HG03469 (cell line): ENCODE measurements around the gene VOPP1.
A peak's percentile ranks its signal among the peaks of the same experiment; 100 is the strongest.
"Not testable (repeated sequence)": the region's sequence is repeated elsewhere in the genome, so short reads cannot be mapped to it uniquely, and the experiment has no call there.

Experiments used
- ATAC-seq: cut with Tn5 transposase; IDR thresholded peaks from one replicate; pipeline ENCODE4 v1.9.1; 2021; ENCODE audit warnings: mild to moderate bottlenecking, moderate library complexity, moderate number of reproducible peaks; ENCODE audit not compliant: unreplicated experiment

The VOPP1 gene, protein sequence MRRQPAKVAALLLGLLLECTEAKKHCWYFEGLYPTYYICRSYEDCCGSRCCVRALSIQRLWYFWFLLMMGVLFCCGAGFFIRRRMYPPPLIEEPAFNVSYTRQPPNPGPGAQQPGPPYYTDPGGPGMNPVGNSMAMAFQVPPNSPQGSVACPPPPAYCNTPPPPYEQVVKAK

DNA sequence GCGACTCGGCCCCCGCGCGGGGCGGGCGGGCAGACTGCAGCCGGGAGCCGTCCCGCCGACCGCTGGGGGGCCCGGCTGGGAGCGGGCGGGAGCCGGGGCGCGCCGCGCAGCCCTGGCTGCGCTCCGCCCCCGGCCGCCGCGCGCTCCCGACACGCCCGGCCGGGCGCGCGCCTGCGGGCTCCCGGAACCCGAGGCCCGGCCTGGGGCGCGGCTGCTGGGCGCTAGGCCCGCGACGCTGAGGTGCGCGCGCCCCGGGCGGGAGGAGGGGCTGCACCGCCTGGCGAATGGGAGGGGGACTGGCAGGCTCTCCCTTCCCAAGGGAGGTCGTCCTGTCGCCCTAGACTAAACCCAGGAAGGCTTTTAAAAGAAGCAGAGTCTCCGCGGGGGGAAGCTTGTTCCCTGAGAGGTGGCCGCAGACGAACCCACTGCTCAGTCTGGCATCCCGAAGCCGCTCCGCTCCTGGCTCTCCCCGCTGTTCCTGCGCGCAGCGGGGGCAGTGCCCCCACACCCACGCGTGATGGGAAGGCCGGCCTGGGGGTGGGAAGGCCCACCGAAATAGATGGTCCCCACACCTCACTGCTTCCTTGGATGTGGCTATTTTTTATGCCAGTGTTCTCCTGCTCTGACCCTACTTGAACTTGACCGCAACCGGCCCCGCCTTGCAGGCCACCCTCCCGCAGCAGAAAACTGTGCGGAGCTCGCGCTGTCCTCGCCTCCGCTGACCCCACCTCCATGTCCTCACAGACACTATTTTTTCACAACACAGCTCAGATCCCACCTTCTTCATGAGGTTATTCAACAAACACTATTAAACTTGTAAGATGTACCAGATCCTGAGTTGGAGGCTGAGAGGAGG is at the start of gene VOPP1:
VOPP1 (minus strand) TSS at position 125 of the 856 bp plus-strand sequence. CDS start 178 bp downstream, outside the sequence.
- ATAC-seq = peak; percentile 26

DNA sequence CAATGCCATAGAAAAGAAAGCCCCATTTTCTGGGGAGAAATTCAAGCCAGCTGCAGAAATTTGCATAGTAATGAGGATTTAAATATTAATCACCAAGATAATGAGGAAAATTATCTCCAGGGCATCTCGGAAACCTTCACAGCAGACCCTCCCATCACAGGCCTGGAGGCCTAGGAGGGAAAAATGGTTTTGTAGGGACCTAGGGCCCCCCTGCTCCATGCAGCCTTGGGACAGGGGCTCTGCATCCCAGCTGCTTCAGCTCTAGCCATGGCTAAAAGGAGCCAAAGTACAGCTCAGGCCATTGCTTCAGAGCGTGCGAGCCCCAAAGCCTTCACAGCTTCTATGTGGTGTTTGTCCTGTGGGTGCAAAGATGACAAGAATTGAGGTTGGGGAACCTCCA is 46.6 kb upstream of the VOPP1 start:
- ATAC-seq = no peak

DNA sequence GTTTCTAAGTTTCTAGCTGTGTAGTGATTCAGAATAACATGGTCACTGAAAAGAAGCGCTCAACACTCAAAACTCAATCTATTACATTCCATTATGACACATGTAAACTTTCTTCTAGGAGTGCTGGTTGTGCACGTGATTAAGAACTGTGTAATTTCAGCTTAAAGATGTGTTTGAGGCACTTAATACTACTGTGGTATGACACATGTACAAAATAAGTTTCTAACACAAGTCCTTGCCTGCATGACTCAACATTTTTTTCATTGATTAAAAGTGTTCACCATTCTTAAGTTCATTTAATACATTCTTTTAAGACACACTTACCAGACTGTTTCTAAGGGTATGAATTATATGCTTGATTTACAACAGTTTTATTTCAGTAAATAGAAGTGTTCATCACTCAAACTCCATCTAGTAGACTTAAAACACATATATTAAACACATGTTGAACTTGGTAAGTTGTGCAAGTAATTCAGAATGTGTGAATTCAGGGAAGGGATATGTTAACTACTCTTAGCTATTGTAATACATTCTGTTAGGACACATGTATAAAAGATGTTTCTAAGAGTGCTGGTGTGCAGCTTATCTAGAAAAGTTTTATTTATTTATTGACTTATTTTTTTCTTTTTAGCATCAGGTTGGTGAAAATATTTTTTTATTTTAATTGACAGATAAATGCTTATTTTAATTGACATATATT is 42.2 kb upstream of the VOPP1 start:
- ATAC-seq = not testable (repeated sequence)

DNA sequence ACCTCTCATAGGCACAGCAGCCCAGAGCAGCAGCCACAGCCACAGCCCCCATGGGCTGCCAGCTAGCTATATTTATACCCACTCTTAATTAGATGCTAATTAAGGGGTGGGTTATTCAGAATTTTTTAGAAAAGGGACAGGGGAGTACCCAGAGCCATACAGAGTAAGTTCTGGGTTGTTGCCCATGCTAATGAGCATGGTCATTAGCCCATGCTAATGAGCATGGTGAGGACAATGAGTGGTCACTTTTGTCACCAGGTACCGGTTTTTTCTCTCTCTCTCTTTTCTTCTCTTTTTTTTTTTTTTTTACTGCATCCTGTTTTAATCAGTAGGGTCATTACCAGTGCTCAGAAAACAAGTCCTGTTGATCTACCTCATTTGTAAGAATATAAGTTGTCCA is 37.4 kb upstream of the VOPP1 start:
- ATAC-seq = not testable (repeated sequence)

DNA sequence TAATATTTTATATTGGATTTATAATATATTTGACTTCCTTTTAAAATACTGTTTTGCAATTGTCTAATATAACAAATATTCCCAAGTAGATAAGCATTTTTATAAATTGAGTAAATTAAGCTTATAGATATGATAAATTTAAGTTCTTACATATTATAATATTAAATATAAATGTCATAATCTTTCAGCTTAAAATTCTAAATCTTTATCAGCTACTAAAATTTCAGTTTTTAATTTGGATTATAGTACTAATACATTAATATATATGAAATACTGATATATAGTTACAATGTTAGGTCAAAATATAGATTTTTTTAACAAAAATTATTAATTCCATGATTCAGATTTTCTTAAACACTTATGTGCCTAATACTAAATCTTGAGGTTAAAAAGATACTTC is 33.4 kb upstream of the VOPP1 start:
- not testable (repeated sequence) for ATAC-seq

DNA sequence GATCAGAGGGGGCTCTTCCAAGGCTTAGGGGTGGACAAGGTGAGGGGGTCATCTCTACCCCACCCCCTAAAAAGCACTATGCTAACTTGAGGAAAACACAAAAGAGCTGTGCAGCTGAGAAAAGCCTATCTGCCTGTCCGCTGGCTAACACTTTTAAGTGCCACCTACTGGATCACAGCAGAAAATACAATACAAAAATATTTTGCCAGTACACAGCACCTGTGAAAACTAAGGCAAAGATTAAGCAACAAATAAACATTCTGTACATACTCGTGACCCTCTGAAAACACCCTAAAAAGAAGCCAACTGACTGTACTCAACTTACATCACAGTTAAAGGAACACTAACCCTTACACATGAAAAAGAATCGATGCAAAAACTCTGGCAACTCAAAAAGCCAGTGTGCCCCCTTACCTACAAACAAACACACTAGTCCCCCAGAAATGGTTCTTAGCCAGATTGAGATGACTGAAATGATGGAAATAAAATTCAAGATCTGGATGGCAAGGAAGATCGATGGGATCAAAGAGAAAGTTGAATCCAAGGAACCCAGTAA is 25.7 kb upstream of the VOPP1 start:
- ATAC-seq = peak; percentile 45

DNA sequence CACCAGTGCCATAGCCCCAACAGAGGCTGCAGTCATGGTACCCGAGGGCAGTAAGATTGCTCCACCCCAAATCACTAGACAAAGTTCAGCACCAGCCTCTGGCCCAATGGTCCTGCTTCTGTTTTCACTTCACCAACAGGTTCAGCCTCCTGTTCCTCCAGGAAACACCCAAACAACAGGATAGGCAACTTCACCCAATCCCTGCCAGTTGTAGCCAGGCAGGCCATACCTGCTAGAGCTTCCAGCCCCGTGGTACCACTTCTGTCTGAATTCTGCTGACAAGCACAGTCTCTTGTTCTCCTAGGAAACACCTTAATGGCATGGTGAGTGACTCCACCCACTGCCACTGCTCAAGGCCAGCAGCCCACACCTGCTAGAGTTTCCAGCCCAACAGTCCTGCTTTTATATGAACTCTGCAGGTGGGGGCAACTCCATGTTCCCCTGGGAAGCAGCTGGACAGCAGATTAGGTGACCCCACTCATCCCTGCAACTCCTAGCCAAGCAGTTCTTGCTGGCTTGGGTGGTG is 25.0 kb upstream of the VOPP1 start:
- not testable (repeated sequence) for ATAC-seq

DNA sequence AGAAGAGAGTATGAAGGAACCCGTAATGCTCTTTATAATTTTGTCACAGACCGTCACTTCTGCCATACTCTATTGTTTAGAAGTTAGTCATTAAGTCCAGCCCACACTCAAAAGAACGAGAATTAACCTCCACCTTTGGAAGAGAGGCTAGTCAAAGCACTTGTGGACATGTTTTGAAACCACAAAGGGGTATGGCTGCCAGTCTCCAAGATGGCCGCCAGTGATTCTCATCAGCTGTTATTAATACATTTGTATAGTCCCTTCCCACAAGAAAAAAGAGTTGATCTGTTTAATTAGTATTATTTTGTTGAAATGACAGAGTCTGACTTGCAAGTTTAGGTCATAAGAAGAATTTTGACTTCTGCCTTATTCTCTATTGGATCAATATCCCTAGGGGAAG is 23.2 kb upstream of the VOPP1 start:
- ATAC-seq = no peak

DNA sequence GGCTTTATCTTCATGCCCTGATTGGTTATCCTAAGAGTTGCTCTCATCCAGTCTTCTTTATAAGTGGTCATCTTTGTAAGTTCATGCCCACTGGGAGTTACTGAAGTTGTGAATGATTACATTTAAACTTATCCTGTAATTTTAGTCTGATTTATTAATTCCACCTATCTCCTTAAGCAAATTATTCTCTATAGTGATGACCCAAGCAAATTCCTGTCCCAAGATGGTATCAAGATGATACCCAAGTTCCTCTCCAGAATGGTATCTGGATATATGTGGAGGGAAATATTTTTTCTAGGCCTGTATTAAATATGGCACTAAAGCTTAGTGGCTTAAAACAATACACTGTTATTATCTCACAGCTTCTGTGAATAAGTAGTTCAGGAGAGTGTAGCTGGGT is 22.6 kb upstream of the VOPP1 start:
- no peak for ATAC-seq

DNA sequence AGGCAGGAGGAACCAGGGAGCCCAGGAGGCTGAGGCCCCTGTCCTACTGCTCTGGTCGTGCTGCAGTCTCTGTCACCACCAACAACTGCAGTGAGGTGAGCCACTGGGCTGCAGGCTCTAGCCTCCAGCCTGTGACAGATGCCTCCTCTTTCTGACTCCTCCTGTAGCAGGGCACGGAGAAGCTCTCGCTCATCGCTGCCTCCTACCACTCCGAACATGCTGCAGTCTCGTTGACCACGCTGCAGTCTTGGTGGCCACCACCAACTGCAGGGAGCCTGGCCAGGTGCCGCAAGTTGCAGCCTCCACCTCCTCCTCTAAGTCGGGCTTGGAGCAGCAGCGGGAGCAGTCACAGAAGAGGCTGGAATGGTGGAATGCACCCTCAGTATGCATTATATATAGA is 22.1 kb upstream of the VOPP1 start:
- no peak for ATAC-seq

DNA sequence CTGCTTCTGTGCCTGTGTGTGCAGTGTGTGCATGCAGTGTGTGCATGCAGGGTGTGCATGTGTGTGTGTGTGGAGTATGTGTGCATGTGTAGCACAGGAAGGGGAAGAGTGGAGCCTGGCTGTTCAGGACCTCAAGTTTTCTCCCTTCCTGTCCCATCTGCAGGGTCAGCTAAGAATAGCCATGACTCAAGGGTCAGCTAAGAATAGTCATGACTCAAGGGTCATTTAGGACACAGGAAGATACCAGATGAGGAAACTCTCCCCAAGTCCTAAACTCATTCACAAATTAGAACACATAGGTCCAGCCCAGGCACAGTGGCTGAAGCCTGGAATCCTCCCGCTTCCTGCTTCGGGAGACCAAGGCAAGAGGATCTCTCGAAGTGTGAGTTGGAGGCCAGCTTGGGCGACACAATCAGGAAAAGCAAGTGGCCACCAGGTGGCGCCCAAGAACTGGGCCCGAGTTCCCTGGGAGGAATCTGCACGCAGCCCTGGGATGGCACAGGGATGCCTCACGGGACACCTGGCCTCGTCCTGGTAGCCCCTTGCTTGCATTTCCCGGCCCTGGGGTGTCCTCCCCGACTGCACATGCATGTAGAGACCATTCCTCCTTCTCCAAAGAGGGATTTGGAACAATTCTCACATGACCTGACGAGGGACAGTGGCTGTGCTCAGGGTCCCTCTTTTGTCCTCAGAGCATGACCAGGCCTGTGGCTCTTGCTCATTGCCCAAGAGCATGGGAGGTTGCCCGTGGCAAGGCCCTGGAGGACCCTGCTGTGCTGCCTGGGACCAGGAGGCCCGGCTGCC is 21.4 kb upstream of the VOPP1 start:
- no peak for ATAC-seq

DNA sequence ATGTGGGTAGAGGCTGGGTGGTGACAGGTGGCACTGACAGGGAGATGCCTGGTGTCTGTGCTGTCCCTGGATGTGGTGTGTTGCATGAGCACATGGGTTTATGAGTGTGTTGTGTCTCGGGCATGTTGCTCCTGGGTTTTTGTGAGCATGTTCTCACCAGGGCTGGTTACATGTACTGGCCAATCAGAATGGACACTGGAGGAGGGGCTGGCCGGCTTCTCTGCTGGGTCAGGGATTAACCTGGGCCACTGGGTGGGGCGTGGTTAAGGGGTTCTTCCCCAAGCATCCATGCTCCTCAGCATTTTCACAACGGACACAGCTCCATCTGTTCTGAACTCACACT is 20.8 kb upstream of the VOPP1 start:
- ATAC-seq = no peak

DNA sequence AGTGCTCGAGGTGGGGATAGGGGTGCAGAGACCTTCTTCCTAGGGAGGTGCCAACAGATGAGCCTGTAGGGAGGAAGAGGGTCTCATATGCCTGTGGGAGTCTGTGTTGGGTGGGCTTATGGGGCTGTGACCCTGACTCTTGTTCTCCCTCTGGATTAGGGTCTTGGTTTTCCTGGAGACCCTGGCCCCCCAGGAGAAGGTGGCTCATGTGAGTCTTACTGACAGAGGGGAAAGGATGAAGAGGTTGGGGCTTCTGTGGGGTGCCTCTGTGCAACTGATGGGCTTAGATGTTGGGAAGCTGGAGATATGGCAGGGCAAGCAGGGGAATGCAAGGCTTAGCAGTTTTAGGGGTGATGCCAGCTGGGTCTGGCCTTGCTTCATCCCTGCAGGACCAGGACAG is 20.2 kb upstream of the VOPP1 start:
- ATAC-seq = no peak

DNA sequence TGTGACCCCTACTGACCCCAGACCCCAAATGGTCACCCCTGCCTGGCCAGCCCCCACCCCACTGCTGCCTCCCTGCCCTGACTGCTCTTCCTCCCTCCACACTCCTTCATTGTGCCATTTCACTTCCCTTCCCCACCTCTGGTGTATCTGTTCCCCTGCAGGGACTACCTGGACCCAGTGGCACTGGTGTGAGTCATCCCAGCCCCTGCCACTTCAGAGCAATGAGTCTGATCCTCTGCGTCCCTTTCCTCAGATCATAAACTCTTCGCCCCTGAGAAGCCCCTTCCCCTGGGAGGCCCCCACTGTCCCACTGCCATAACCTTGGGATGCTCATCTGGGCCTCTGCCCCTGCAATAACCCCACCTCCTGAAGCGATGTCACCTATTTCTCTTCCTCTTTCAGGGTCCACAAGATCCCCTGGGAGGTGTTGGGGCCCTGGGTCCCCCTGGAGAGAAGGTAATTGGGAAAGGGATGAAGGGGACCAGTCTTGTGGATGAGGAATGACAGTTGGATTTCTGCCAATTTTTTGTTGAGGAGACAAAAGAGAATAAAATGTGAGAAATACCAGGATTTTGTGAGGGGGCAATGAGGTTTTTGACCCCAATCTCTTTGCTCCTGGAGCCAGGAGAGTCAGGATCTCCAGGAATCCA is 19.1 kb upstream of the VOPP1 start:
- no peak for ATAC-seq

DNA sequence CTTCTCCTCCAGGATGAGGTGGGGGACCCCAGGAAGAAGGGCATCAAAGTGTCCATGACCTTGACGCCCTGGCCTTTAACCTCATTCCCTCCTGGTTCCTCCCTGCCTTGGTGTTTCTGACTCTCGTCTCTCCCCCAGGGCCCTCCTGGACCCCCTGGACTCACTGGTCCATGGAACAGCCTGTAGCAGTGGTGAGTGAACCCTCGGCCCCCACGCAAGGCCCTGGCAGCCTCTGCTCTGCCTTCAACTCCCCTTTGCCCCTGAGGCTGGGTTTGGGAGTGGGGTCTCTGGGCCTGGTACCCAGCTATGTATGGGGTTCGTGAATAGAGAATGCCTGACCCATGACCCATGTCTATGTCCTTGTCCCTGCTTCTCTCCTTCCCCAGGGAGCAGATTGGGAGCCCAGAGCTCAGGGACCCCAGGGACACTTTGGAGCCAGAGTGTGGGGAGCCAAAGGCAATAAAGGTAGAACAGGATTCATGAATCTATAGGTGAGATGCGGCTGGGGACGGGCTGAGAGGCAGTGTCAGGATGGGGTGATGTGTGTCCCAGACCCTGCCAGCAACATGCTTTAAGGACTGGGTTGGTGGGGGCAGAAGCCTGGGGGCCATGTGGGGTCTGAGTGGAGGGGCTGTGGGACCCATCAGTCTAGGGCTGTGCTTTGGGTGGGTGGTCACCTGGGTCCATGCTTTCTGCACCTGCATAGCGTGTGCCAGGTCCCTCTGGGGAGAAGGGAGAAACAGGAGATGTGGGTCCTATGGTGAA is 18.4 kb upstream of the VOPP1 start:
- ATAC-seq = no peak

DNA sequence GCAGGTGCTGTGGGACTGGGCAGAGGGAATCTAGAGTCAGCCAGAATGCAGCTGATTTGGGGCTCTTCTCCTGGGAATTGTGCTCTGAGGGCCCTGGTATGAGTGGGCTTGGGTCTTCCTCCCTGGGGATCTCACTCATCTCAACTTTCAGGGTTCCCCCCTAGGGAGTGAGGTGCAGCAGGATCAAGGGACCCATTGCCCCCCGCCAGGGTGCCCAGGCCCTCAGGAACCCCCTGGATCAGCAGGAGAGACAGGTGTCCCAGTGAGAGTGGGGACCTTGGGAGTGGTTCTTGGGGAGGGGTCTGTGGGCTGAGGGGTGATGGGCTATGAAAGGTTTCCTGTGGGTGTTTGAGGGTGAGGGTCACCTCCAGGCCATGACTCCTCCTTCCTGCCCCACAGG is 17.6 kb upstream of the VOPP1 start:
- ATAC-seq = no peak

DNA sequence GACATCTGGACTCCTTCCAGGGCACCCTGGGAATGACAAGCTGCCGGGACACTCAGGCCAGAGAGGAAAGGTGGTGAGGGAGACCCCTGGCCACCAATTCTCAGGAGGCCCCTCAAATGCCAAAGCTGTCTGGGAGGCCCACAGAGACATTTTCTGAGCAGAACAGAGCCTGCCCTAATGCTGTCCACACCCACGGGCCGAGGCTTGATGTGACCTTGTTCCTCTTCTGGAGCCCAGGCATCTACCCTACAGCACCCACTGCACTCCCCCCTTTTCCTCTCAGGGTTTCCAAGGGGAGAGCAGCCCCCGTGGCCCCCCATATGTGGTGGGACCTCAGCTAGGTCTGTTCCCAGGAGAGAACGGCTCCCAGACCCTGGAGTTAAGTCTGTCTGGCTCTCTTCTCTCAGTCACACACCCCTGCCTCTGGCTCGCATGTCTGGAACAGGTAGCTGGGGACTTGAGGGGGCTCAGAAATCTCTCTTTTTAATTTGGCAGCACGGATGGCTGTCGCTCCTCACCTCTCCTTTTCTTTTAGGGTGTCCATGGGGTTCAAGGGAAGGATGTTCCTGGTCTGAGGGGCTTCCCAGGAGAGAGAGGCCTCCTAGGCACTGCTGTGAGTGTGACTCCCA is 16.8 kb upstream of the VOPP1 start:
- ATAC-seq = no peak

DNA sequence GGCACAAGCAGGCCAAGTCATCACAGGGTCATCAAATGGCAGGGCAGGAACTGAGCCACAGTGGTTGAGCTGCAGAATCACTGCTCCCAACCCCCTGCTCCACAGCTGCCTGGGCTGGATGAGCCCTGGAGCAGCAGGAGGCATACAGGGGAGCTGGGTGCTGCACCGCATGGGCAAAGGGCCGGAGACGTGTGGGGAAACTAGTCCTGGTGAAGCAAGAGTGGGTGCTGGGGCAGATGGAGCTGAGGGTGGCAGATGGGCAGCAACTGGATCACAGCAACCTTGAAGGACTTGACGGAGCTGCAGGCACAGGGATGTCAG is 16.0 kb upstream of the VOPP1 start:
- ATAC-seq = no peak
